T47D (cell line): Measurements from ENCODE around the gene C3orf18.

ENCODE experiments used
- DNase-seq, 2 experiments: peaks; one replicate each; pipeline versions ENCODE4 v3.0.0 to v3.0.0-alpha.2; 2011 to 2012; ENCODE audit warnings: low read depth in 1 of 2, low spot score in 1 of 2
- JUND ChIP-seq: IDR thresholded peaks from 2 replicates; pipeline ENCODE4 v1.6.1; 2012; ENCODE audit warnings: low read depth
- in situ Hi-C: cut with HindIII; loops from 2 replicates; pipeline ENCODE4 v1.10.0; 2016; ENCODE audit warnings: low sequenced_read_pairs, low pct_unique_long_range_greater_than_20kb

The C3orf18 gene

GRCh38 chr3:50567011-50567385 is 549 bp downstream of the C3orf18 start:
- no peak for DNase-seq
- in situ Hi-C loops = no loop called here
- no peak for TF ChIP-seq JUND

GRCh38 chr3:50564321-50564720 is 3.2 kb downstream of the C3orf18 start:
- no peak for TF ChIP-seq JUND
- no peak for DNase-seq
- in situ Hi-C loops = no loop called here

- DNase-seq = no peak
- in situ Hi-C loops = no loop called here
- no peak for TF ChIP-seq JUND
Measured at GRCh38 chr3:50563867-50564266, 3.7 kb downstream of the C3orf18 start.

GRCh38 chr3:50562861-50563260 is 4.7 kb downstream of the C3orf18 start:
- no peak for DNase-seq
- no peak for TF ChIP-seq JUND
- in situ Hi-C loops = no loop called here

- peak in 1 of 2 experiments; percentile 25 for DNase-seq
- no peak for TF ChIP-seq JUND
- in situ Hi-C loops = no loop called here
Measured at GRCh38 chr3:50559702-50560101, 7.8 kb downstream of the C3orf18 start.

- no peak for TF ChIP-seq JUND
- no peak for DNase-seq
- in situ Hi-C loops = no loop called here
Measured at GRCh38 chr3:50557915-50558314, 9.6 kb downstream of the C3orf18 start.

- DNase-seq = no peak
- in situ Hi-C loops = no loop called here
- TF ChIP-seq JUND = no peak
Measured at GRCh38 chr3:50557106-50557505, 10.4 kb downstream of the C3orf18 start.

- in situ Hi-C loops = no loop called here
- no peak for DNase-seq
- no peak for TF ChIP-seq JUND
Measured at GRCh38 chr3:50554553-50554952, 13.0 kb downstream of the C3orf18 start.

GRCh38 chr3:50552598-50552997 is 14.9 kb downstream of the C3orf18 start:
- TF ChIP-seq JUND = no peak
- in situ Hi-C loops = no loop called here

GRCh38 chr3:50551681-50552435 is 15.7 kb downstream of the C3orf18 start:
- in situ Hi-C loops = no loop called here
- peak in 1 of 2 experiments; percentile 46 for DNase-seq
- TF ChIP-seq JUND = no peak

More at GRCh38 chr3:50552598-50552997, 14.9 kb downstream of the C3orf18 start:
- no peak for DNase-seq

GRCh38 chr3:50551054-50551659 is 16.4 kb downstream of the C3orf18 start:
- TF ChIP-seq JUND = no peak
- no peak for DNase-seq
- in situ Hi-C loops = no loop called here

- no peak for TF ChIP-seq JUND
- in situ Hi-C loops = no loop called here
- peak; percentile 35 to 42 for DNase-seq
Measured at GRCh38 chr3:50550079-50550736, 17.3 kb downstream of the C3orf18 start.

GRCh38 chr3:50549226-50549625 is 18.3 kb downstream of the C3orf18 start:
- in situ Hi-C loops = no loop called here
- no peak for TF ChIP-seq JUND
- no peak for DNase-seq

GRCh38 chr3:50545781-50546180 is 21.8 kb downstream of the C3orf18 start:
- in situ Hi-C loops = no loop called here
- no peak for DNase-seq

More at GRCh38 chr3:50545781-50546180, 21.8 kb downstream of the C3orf18 start:
- TF ChIP-seq JUND = no peak
